Activated T-cell treated with anti-CD3 and anti-CD28 coated beads, Interleukin-2, amount 50 U/mL, for 4 hours (primary cell): ENCODE data around the gene FAM193A. TPM values are rescaled to one million over a fixed set of nuclear protein-coding genes. Genes with fewer than 3 reads are reported as not detected.

ENCODE experiments used
- total RNA-seq, 3 donors: library from RNA; stranded (reverse); gene quantifications; one replicate each; pipeline ENCODE4 v1.2.1, GENCODE V29; 2021

FAM193A gene
- total RNA-seq, 3 donors from 2014 or later, result 24.7 to 25.3 (median 24.9) TPM

Other genes with a start within 250 kb of the FAM193A start
- 10 to 100 TPM in 1 of 3 donors, 1 to 10 TPM in 2; 7.0 to 10.1 (median 7.1) TPM for gene ZFYVE28, start 118.0 kb upstream of the FAM193A start, total RNA-seq
- not detected for gene CFAP99, start 117.7 kb upstream of the FAM193A start, total RNA-seq
- 100 to 1,000 TPM in 1 of 3 donors, 10 to 100 TPM in 2; 96.7 to 105 (median 97.4) TPM for gene RNF4, start 67.5 kb upstream of the FAM193A start, total RNA-seq
- 100 to 1,000 TPM in 2 of 3 donors, 10 to 100 TPM in 1; 95.4 to 116 (median 101) TPM for gene TNIP2, start 219.7 kb downstream of the FAM193A start, total RNA-seq